CD4-positive, alpha-beta T cell (primary cell): ENCODE data around the gene RBM7. TPM values are rescaled to one million over a fixed set of nuclear protein-coding genes. Genes with fewer than 3 reads are reported as not detected.

Source experiments
- ATAC-seq: fragments of 200-7000 bp; cut with Tn5 transposase; one replicate; pipeline ENCODE4 v1.10.0; 2022; ENCODE audit warnings: mild to moderate bottlenecking; ENCODE audit not compliant: poor library complexity
- CTCF ChIA-PET: fragments of 350-600 bp; sonication (Branson Sonifier 250); formaldehyde crosslinking; loops from one replicate; lab custom pipeline; 2021; ENCODE audit warnings: antibody characterized with exemption, inconsistent platforms; lab: Charles Lee
- POLR2A ChIA-PET: fragments of 350-600 bp; sonication (Branson Sonifier 250); formaldehyde crosslinking; loops from one replicate; lab custom pipeline; 2021; ENCODE audit warnings: antibody characterized with exemption, inconsistent platforms; lab: Charles Lee
- DNase-seq, 14 experiments: peaks; one replicate each; pipeline ENCODE4 v3.0.0-alpha.2; 2013 to 2020; ENCODE audit warnings: mixed read lengths in 2 of 14
- H3K27ac ChIP-seq, 2 donors: one replicate each; pipeline versions ENCODE4 v1.5.1 to v1.7.0; 2013; ENCODE audit warnings: low read length in 2 of 2, low read depth in 1 of 2, mild to moderate bottlenecking in 1 of 2
- H3K27me3 ChIP-seq, 2 experiments: 1 replicate in 1 of 2; 2 replicates in 1 of 2; pipeline versions ENCODE4 v1.6.1 to v1.7.0; 2013; ENCODE audit warnings: low read length in 2 of 2, control low read depth in 1 of 2, mild to moderate bottlenecking in 1 of 2, moderate library complexity in 1 of 2; ENCODE audit not compliant: insufficient read depth in 2 of 2, control insufficient read depth in 1 of 2
- H3K36me3 ChIP-seq: one replicate; pipeline ENCODE4 v1.6.1; 2013; ENCODE audit warnings: low read length, control low read depth; ENCODE audit not compliant: insufficient read depth
- H3K4me1 ChIP-seq: one replicate; pipeline ENCODE4 v1.6.1; 2013; ENCODE audit warnings: low read length, control low read depth; ENCODE audit not compliant: insufficient read depth
- H3K4me3 ChIP-seq: one replicate; pipeline ENCODE4 v1.5.1; 2013; ENCODE audit warnings: mild to moderate bottlenecking, low read length, moderate library complexity
- H3K9me3 ChIP-seq, 2 experiments: 1 replicate in 1 of 2; 2 replicates in 1 of 2; pipeline versions ENCODE4 v1.6.1 to v1.7.0; 2013; ENCODE audit warnings: low read length in 2 of 2, mild to moderate bottlenecking in 2 of 2, control low read depth in 1 of 2, moderate library complexity in 1 of 2; ENCODE audit not compliant: control insufficient read depth in 1 of 2, insufficient read depth in 1 of 2
- H3K27ac Mint-ChIP-seq: one replicate; pipeline ENCODE4 v1.8.0; 2020; ENCODE audit warnings: mixed read lengths
- H3K27me3 Mint-ChIP-seq: one replicate; pipeline ENCODE4 v1.8.0; 2021; ENCODE audit warnings: mixed read lengths
- H3K36me3 Mint-ChIP-seq: one replicate; pipeline ENCODE4 v1.8.0; 2021; ENCODE audit warnings: low read depth, mixed read lengths
- H3K4me1 Mint-ChIP-seq: one replicate; pipeline ENCODE4 v1.8.0; 2021; ENCODE audit warnings: low read depth, mixed read lengths
- H3K4me3 Mint-ChIP-seq: one replicate; pipeline ENCODE4 v1.8.0; 2020; ENCODE audit warnings: mild to moderate bottlenecking, mixed read lengths
- H3K9me3 Mint-ChIP-seq: one replicate; pipeline ENCODE4 v1.8.0; 2020; ENCODE audit warnings: mixed read lengths
- intact Hi-C, 2 experiments: fragments of 100-400 bp; cut with DNase I in 1 of 2; cut with micrococcal nuclease in 1 of 2; formaldehyde crosslinking; loops; one replicate each; pipeline versions ENCODE4 v1.15.1 to v1.9.0; 2023 to 2025; cut with DNase I, micrococcal nuclease
- total RNA-seq, 174 experiments: library from RNA in 2 of 174; stranded (reverse) in 2 of 174; gene quantifications; one replicate each; pipeline ENCODE4 v1.2.3 and lab custom pipeline; 2021 to 2026
- TF ChIP-seq, protein P1 (sequence below): fragments of 200-600 bp; IDR thresholded peaks from one replicate; pipeline ENCODE4 v1.8.0; 2022; ENCODE audit warnings: antibody characterized with exemption, mild to moderate bottlenecking

Gene RBM7
- total RNA-seq, 2 experiments from 2014 or later: 76.1 to 81.9 TPM

DNA sequence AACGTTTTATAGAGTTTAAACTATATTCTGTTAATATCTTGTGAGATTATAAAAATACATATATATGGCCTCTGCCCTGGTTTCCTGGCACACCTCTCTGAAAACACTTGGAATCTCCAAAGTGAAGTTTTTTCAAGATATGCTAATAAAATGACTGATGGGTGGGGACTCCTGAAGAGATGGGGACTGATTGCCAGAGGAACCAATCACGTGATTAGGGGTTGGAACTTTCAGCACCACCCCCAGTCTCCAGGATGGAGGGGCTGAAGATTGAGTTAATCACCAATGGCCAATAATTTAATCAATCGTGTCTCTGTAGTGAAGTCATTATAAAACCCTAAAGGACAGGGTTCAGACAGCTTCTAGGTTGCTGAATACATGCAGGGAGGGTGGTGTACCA, 37.5 kb upstream of the RBM7 start:
- DNase-seq (no peak), ATAC-seq (no peak)
- H3K9me3 Mint-ChIP-seq: no peaks in the 10 kb centered on the region
- CTCF ChIA-PET: no interaction called here
- H3K27ac ChIP-seq: no peak overlapping the region
- peaks cover 0 to 6% of the 10 kb centered on the region in 2 experiments for H3K27me3 ChIP-seq
- H3K36me3 Mint-ChIP-seq: no peaks in the 10 kb centered on the region
- H3K4me1 Mint-ChIP-seq: no peaks in the 10 kb centered on the region
- H3K27ac Mint-ChIP-seq: no peak overlapping the region
- H3K9me3 ChIP-seq: no peaks in the 10 kb centered on the region
- TF ChIP-seq, protein P1, sequence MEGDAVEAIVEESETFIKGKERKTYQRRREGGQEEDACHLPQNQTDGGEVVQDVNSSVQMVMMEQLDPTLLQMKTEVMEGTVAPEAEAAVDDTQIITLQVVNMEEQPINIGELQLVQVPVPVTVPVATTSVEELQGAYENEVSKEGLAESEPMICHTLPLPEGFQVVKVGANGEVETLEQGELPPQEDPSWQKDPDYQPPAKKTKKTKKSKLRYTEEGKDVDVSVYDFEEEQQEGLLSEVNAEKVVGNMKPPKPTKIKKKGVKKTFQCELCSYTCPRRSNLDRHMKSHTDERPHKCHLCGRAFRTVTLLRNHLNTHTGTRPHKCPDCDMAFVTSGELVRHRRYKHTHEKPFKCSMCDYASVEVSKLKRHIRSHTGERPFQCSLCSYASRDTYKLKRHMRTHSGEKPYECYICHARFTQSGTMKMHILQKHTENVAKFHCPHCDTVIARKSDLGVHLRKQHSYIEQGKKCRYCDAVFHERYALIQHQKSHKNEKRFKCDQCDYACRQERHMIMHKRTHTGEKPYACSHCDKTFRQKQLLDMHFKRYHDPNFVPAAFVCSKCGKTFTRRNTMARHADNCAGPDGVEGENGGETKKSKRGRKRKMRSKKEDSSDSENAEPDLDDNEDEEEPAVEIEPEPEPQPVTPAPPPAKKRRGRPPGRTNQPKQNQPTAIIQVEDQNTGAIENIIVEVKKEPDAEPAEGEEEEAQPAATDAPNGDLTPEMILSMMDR: no peak
- POLR2A ChIA-PET: no interaction called here
- H3K4me1 ChIP-seq: no peaks in the 10 kb centered on the region
- H3K36me3 ChIP-seq: no peaks in the 10 kb centered on the region
- H3K4me3 ChIP-seq: no peak overlapping the region
- H3K27me3 Mint-ChIP-seq: peaks cover 19% of the 10 kb centered on the region
- no peak overlapping the region for H3K4me3 Mint-ChIP-seq
- intact Hi-C loops: no loop called here

GRCh38 chr11:114366331-114367243, 33.9 kb upstream of the RBM7 start:
- ChIA-PET POLR2A (no interaction called here), CTCF (no interaction called here)
- H3K4me1 ChIP-seq: no peaks in the 10 kb centered on the region
- intact Hi-C loops: no loop called here
- peaks cover 3 to 6% of the 10 kb centered on the region in 2 experiments for H3K27me3 ChIP-seq
- Mint-ChIP-seq H3K27me3 (peaks cover 29% of the 10 kb centered on the region), H3K4me3 (no peak overlapping the region), H3K36me3 (no peaks in the 10 kb centered on the region), H3K9me3 (no peaks in the 10 kb centered on the region), H3K27ac (no peak overlapping the region), H3K4me1 (no peaks in the 10 kb centered on the region)
- TF ChIP-seq, protein P1: no peak
- H3K27ac ChIP-seq: no peak overlapping the region
- DNase-seq (no peak), ATAC-seq (no peak)
- H3K9me3 ChIP-seq: no peaks in the 10 kb centered on the region
- H3K4me3 ChIP-seq: no peak overlapping the region
- no peaks in the 10 kb centered on the region for H3K36me3 ChIP-seq

GRCh38 chr11:114367244-114367957, 33.1 kb upstream of the RBM7 start:
- ChIA-PET CTCF (no interaction called here), POLR2A (no interaction called here)
- no peaks in the 10 kb centered on the region for H3K9me3 ChIP-seq
- intact Hi-C loops: no loop called here
- Mint-ChIP-seq H3K27me3 (peaks cover 36% of the 10 kb centered on the region), H3K27ac (no peak overlapping the region), H3K4me3 (no peak overlapping the region), H3K36me3 (no peaks in the 10 kb centered on the region), H3K9me3 (no peaks in the 10 kb centered on the region), H3K4me1 (no peaks in the 10 kb centered on the region)
- TF ChIP-seq, protein P1: no peak
- no peaks in the 10 kb centered on the region for H3K4me1 ChIP-seq
- H3K36me3 ChIP-seq: no peaks in the 10 kb centered on the region
- DNase-seq: no peak
- H3K27ac ChIP-seq: no peak overlapping the region
- ATAC-seq: no peak
- peaks cover 3 to 6% of the 10 kb centered on the region in 2 experiments for H3K27me3 ChIP-seq
- H3K4me3 ChIP-seq: no peak overlapping the region
